ENCODE data around the gene INAVA.

GRCh38 chr1:200921571-200922110 lies 26.9 kb downstream of the INAVA start:
- TF ChIP-seq CTCF (conservative IDR thresholded peaks at IDR 0.05 in 1 of 2, IDR thresholded peaks at IDR 0.05 in 1 of 2; ENCODE audit: low read depth in 1 of 2, low read length in 2 of 2) (no peak), EZH2 (IDR thresholded peaks at IDR 0.05; ENCODE audit: low read length, missing control alignments) (no peak)
